Subcutaneous adipose tissue (tissue), 4 donors: Measurements from ENCODE around the gene MYO1B. TPM values are rescaled to one million over a fixed set of nuclear protein-coding genes. Genes with fewer than 3 reads are reported as not detected.

Experiments
- total RNA-seq, 4 donors: library from RNA; depleted of rRNA; stranded (reverse); fragments of >200 nt; gene quantifications; one replicate each; pipeline ENCODE4 v1.1.0, GENCODE V29; 2016
- TF ChIP-seq, protein P1 (sequence below): fragments of 450-650 bp; IDR thresholded peaks from one replicate; pipeline ENCODE4 v1.5.1; 2016; ENCODE audit warnings: low read depth, mild to moderate bottlenecking, control low read depth, antibody characterized with exemption, moderate library complexity

MYO1B gene
- total RNA-seq, 4 donors from 2014 or later: 34.3 to 102 (median 59.3) TPM

DNA sequence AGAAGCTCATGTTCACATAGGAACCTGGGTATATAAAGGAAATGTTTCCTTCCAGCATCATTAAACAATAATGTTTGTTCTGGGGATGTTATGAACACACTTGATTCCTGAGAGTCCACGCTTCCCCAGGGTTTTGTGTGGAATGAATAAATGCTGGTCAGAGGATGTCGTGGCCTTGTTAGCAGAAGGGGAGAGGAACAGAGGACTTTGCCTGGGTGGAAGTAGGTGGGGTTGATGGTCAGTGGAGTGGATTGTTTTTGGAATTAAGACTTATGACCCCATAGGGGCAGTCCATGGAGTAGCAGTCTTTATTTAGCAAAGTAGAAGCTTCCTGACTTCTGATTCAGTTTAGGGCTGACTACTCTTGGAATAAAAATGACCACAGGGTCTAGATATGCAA, 139.6 kb downstream of the MYO1B start:
- TF ChIP-seq, protein P1, sequence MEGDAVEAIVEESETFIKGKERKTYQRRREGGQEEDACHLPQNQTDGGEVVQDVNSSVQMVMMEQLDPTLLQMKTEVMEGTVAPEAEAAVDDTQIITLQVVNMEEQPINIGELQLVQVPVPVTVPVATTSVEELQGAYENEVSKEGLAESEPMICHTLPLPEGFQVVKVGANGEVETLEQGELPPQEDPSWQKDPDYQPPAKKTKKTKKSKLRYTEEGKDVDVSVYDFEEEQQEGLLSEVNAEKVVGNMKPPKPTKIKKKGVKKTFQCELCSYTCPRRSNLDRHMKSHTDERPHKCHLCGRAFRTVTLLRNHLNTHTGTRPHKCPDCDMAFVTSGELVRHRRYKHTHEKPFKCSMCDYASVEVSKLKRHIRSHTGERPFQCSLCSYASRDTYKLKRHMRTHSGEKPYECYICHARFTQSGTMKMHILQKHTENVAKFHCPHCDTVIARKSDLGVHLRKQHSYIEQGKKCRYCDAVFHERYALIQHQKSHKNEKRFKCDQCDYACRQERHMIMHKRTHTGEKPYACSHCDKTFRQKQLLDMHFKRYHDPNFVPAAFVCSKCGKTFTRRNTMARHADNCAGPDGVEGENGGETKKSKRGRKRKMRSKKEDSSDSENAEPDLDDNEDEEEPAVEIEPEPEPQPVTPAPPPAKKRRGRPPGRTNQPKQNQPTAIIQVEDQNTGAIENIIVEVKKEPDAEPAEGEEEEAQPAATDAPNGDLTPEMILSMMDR: no peak

DNA sequence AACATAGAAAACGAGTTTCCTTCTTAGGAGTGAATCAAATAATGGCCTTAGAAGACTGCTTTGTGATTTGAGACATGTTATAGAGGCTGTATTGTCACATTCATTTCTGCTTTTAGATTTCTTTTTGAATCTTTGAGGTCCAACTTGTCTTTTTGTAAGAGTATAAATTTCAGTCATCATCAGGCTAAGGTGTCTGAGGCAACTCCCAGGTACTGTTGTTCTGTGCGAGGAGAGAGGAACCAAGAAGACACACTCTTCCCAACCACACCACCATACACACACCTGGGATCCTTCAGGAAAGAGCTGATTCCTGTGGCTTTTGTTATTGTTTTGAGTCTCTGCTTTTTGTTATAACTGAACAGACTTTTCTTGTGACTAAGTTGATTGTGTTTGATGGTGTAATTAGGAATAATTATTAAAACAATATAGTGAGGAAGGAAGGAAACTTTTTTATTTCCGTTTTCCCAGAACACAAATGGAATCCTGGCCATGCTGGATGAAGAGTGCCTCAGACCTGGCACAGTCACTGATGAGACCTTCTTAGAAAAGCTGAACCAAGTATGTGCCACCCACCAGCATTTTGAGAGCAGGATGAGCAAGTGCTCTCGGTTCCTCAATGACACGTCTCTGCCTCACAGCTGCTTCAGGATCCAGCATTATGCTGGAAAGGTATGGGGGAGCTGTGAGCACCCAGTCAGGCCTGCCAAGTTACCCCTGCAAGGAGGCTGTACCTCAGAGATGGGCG, 140.4 kb downstream of the MYO1B start:
- TF ChIP-seq, protein P1: no peak

- TF ChIP-seq, protein P1: no peak
Measured at GRCh38 chr2:191386938-191387536, 141.8 kb downstream of the MYO1B start.

- TF ChIP-seq, protein P1: no peak
Measured at GRCh38 chr2:191389288-191389687, 144.1 kb downstream of the MYO1B start.

DNA sequence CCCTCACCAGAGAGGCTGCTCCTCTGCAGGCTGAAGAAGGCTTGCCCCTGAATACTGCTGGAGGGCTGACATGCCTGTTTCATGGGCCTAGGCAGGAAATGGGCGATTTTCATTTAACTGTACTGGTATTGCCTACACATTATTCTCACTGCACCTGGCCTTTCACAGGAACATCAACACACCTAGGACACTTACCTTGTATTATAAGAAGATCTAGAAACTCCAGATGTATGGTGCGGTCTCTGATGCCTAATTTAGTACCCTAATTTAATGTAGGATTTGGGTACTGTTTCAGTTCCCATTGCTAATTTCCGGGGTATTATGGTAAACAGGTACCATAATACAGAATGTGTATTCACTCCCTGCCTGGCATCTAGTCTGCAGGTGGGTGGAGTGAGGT, 146.0 kb downstream of the MYO1B start:
- TF ChIP-seq, protein P1: no peak

- TF ChIP-seq, protein P1: no peak
Measured at GRCh38 chr2:191394043-191394442, 148.8 kb downstream of the MYO1B start.

- TF ChIP-seq, protein P1: no peak
Measured at GRCh38 chr2:191396794-191397193, 151.6 kb downstream of the MYO1B start.
